Vagina (tissue), 2 donors: ENCODE data around the gene CD6. TPM values are rescaled to one million over a fixed set of nuclear protein-coding genes. Genes with fewer than 3 reads are reported as not detected.
"Not testable (repeated sequence)": the region's sequence is repeated elsewhere in the genome, so short reads cannot be mapped to it uniquely, and the experiment has no call there.

ENCODE experiments used
- DNase-seq, 2 donors: peaks; one replicate each; pipeline ENCODE4 v3.0.0-alpha.2; 2017; ENCODE audit errors: extremely low spot score in 2 of 2
- H3K27ac ChIP-seq: fragments of 200-600 bp; sonication (generic); one replicate; pipeline ENCODE4 v1.5.1; 2019
- H3K27me3 ChIP-seq: fragments of 200-600 bp; sonication (generic); one replicate; pipeline ENCODE4 v1.5.1; 2019
- H3K36me3 ChIP-seq, 2 donors: fragments of 200-600 bp; sonication (generic); one replicate each; pipeline ENCODE4 v1.5.1; 2017 to 2019
- H3K4me1 ChIP-seq: fragments of 200-600 bp; sonication (generic); one replicate; pipeline ENCODE4 v1.5.1; 2019
- H3K4me3 ChIP-seq, 2 donors: fragments of 200-600 bp; sonication (generic); 1 replicate in 1 of 2; 2 replicates in 1 of 2; pipeline ENCODE4 v1.5.1; 2016 to 2019
- H3K9me3 ChIP-seq: fragments of 200-600 bp; sonication (generic); one replicate; pipeline ENCODE4 v1.5.1; 2019
- CTCF ChIP-seq, 3 experiments: fragments of 450-650 bp in 2 of 3; fragments of 200-600 bp in 1 of 3; sonication (generic) in 1 of 3; IDR thresholded peaks; one replicate each; pipeline ENCODE4 v1.5.1; 2017 to 2019; ENCODE audit warnings: antibody characterized with exemption in 3 of 3, mild to moderate bottlenecking in 2 of 3, moderate library complexity in 2 of 3
- POLR2A ChIP-seq, 2 donors: fragments of 450-650 bp; IDR thresholded peaks; one replicate each; pipeline ENCODE4 v1.6.1; 2017; ENCODE audit warnings: antibody characterized with exemption in 2 of 2, mild to moderate bottlenecking in 2 of 2, moderate library complexity in 2 of 2
- POLR2AphosphoS5 ChIP-seq, 2 donors: sonication (generic); formaldehyde crosslinking; IDR thresholded peaks; one replicate each; pipeline ENCODE4 v1.9.0; 2017; ENCODE audit warnings: antibody characterized with exemption in 2 of 2, mild to moderate bottlenecking in 2 of 2, low read depth in 1 of 2; ENCODE audit not compliant: insufficient read depth in 1 of 2
- intact Hi-C: fragments of 100-400 bp; cut with DNase I; formaldehyde crosslinking; loops from one replicate; pipeline ENCODE4 v1.15.1; 2023
- total RNA-seq: library from RNA; depleted of rRNA; stranded (reverse); fragments of >200 nt; gene quantifications from one replicate; pipeline ENCODE4 v1.2.3, GENCODE V29; 2016

Gene CD6
- total RNA-seq, 1 donor from 2014 or later, result 3.9 TPM

GRCh38 chr11:60973699-60974098 is 2.2 kb downstream of the CD6 start:
- no peak for TF ChIP-seq POLR2AphosphoS5 (IDR thresholded peaks at IDR 0.05; ENCODE audit: insufficient read depth in 1 of 2, low read depth in 1 of 2)
- no peak for TF ChIP-seq CTCF (IDR thresholded peaks at IDR 0.05)
- no peak for TF ChIP-seq POLR2A (IDR thresholded peaks at IDR 0.05)
- DNase-seq, result no peak
- no peaks in the 10 kb centered on the region for H3K9me3 ChIP-seq
- no peaks in the 10 kb centered on the region for H3K4me1 ChIP-seq
- no peaks in the 10 kb centered on the region for H3K36me3 ChIP-seq
- H3K4me3 ChIP-seq, result peak overlapping the region in 1 of 2 donors; percentile 6
- H3K27ac ChIP-seq, result no peak overlapping the region
- intact Hi-C loops, result no loop called here
- no peaks in the 10 kb centered on the region for H3K27me3 ChIP-seq

- H3K27ac ChIP-seq, H3K4me1 ChIP-seq, H3K27me3 ChIP-seq, DNase-seq, H3K9me3 ChIP-seq, intact Hi-C loops, H3K36me3 ChIP-seq: not testable (repeated sequence)
- H3K4me3 ChIP-seq, result peak overlapping the region in 1 of 2 donors; percentile 6
These were observed 2.8 kb downstream of the CD6 start for GRCh38 chr11:60974316-60974715.

- H3K4me3 ChIP-seq, result no peak overlapping the region
- H3K27me3 ChIP-seq, result no peaks in the 10 kb centered on the region
- TF ChIP-seq POLR2AphosphoS5 (IDR thresholded peaks at IDR 0.05; ENCODE audit: insufficient read depth in 1 of 2, low read depth in 1 of 2) (no peak), CTCF (IDR thresholded peaks at IDR 0.05) (no peak), POLR2A (IDR thresholded peaks at IDR 0.05) (no peak)
- no peaks in the 10 kb centered on the region for H3K36me3 ChIP-seq
- intact Hi-C loops, result no loop called here
- DNase-seq, result no peak
- H3K27ac ChIP-seq, result no peak overlapping the region
- H3K4me1 ChIP-seq, result no peaks in the 10 kb centered on the region
- H3K9me3 ChIP-seq, result no peaks in the 10 kb centered on the region
These were observed 3.2 kb downstream of the CD6 start for GRCh38 chr11:60974726-60975125.

- Histone ChIP-seq H3K36me3 (no peaks in the 10 kb centered on the region), H3K4me1 (peaks cover 4% of the 10 kb centered on the region), H3K27ac (no peak overlapping the region), H3K4me3 (no peak overlapping the region), H3K27me3 (no peaks in the 10 kb centered on the region), H3K9me3 (no peaks in the 10 kb centered on the region)
- no peak for DNase-seq
- TF ChIP-seq POLR2A (IDR thresholded peaks at IDR 0.05), result no peak
- TF ChIP-seq CTCF (IDR thresholded peaks at IDR 0.05), result no peak
- no peak for TF ChIP-seq POLR2AphosphoS5 (IDR thresholded peaks at IDR 0.05; ENCODE audit: insufficient read depth in 1 of 2, low read depth in 1 of 2)
- intact Hi-C loops, result no loop called here
These were observed 5.7 kb downstream of the CD6 start for GRCh38 chr11:60977224-60977623.

- no peaks in the 10 kb centered on the region for H3K27me3 ChIP-seq
- no peak overlapping the region for H3K27ac ChIP-seq
- no peaks in the 10 kb centered on the region for H3K36me3 ChIP-seq
- no peak for DNase-seq
- H3K9me3 ChIP-seq, result no peaks in the 10 kb centered on the region
- no peak overlapping the region for H3K4me3 ChIP-seq
- intact Hi-C loops, result no loop called here
- H3K4me1 ChIP-seq, result peaks cover 4% of the 10 kb centered on the region
- TF ChIP-seq CTCF (IDR thresholded peaks at IDR 0.05) (no peak), POLR2AphosphoS5 (IDR thresholded peaks at IDR 0.05; ENCODE audit: insufficient read depth in 1 of 2, low read depth in 1 of 2) (no peak), POLR2A (IDR thresholded peaks at IDR 0.05) (no peak)
These were observed 6.4 kb downstream of the CD6 start for GRCh38 chr11:60977836-60978235.
